ENCODE results near the gene ITGAX.

DNA sequence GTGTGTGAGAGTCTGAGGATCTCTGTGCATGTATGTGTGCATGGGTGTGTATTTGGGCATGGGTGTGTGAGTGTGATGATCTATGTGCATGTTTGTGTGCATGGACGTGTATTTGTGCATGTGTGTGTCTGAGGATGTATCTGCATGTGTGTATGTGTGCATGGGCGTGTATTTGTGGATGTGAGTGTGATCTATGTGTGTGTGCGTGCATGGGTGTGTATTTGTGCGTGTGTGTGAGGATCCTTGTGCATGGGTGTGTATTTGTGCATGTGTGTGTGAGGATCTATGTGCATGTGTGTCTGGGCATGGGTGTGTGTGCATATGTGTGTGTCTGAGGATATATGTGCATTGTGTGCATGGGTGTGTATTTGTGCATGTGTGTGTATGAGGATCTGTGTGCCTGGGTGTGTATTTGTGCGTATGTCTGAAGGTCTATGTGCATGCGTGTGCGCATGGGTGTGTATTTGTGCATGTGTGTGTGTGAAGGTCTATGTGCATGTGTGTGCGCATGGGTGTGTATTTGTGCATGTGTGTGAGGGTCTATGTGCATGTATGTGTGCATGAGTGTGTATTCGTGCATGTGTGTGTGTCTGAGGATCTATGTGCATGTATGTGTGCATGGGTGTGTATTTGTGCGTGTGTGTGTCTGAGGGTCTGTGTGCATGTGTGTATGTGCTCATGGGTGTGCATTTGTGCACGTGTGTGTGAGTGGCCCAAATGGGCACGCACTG, 26.5 kb upstream of the ITGAX start:
- TF ChIP-seq, protein P1, sequence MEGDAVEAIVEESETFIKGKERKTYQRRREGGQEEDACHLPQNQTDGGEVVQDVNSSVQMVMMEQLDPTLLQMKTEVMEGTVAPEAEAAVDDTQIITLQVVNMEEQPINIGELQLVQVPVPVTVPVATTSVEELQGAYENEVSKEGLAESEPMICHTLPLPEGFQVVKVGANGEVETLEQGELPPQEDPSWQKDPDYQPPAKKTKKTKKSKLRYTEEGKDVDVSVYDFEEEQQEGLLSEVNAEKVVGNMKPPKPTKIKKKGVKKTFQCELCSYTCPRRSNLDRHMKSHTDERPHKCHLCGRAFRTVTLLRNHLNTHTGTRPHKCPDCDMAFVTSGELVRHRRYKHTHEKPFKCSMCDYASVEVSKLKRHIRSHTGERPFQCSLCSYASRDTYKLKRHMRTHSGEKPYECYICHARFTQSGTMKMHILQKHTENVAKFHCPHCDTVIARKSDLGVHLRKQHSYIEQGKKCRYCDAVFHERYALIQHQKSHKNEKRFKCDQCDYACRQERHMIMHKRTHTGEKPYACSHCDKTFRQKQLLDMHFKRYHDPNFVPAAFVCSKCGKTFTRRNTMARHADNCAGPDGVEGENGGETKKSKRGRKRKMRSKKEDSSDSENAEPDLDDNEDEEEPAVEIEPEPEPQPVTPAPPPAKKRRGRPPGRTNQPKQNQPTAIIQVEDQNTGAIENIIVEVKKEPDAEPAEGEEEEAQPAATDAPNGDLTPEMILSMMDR (IDR thresholded peaks at IDR 0.05 in 2 of 3, conservative IDR thresholded peaks at IDR 0.05 in 1 of 3; ENCODE audit: borderline replicate concordance in 1 of 3, insufficient read depth in 1 of 3, low read depth in 2 of 3, low read length in 2 of 3) = no peak
- TF ChIP-seq POLR2A (IDR thresholded peaks at IDR 0.05; ENCODE audit: borderline replicate concordance, extremely low read depth, insufficient read depth, insufficient read length) = no peak
- TF ChIP-seq TCF7L2 (IDR thresholded peaks at IDR 0.05; ENCODE audit: borderline replicate concordance, extremely low read depth, insufficient read depth, insufficient read length) = no peak
- no peak for TF ChIP-seq POLR2AphosphoS5 (IDR thresholded peaks at IDR 0.05; ENCODE audit: low read depth, low read length)
- TF ChIP-seq EZH2 (IDR thresholded peaks at IDR 0.05) = no peak
- no peak for TF ChIP-seq CEBPB (IDR thresholded peaks at IDR 0.05; ENCODE audit: low read depth)
- no peak for TF ChIP-seq EZH2phosphoT487 (IDR thresholded peaks at IDR 0.05; ENCODE audit: borderline replicate concordance)
- no peak for TF ChIP-seq ZNF274 (IDR thresholded peaks at IDR 0.05; ENCODE audit: low read depth, low read length)
- TF ChIP-seq CBX3 (IDR thresholded peaks at IDR 0.05; ENCODE audit: low read depth) = no peak
